GM18909 (cell line): Measurements from ENCODE around the gene RERE.
"Not testable (repeated sequence)": the region's sequence is repeated elsewhere in the genome, so short reads cannot be mapped to it uniquely, and the experiment has no call there.

Source experiments
- ATAC-seq: cut with Tn5 transposase; IDR thresholded peaks from one replicate; pipeline ENCODE4 v1.9.1; 2021; ENCODE audit warnings: mild to moderate bottlenecking; ENCODE audit not compliant: unreplicated experiment, poor library complexity

Gene RERE

GRCh38 chr1:8506995-8507615 is 310.3 kb downstream of the RERE start:
- no peak for ATAC-seq

- no peak for ATAC-seq
These were observed 311.0 kb downstream of the RERE start for GRCh38 chr1:8506456-8506855.

- no peak for ATAC-seq
These were observed 313.6 kb downstream of the RERE start for GRCh38 chr1:8503842-8504241.

- ATAC-seq: not testable (repeated sequence)
These were observed 314.5 kb downstream of the RERE start for GRCh38 chr1:8502949-8503348.

- ATAC-seq: no peak
These were observed 320.1 kb downstream of the RERE start for GRCh38 chr1:8497210-8497819.

GRCh38 chr1:8496473-8496872 is 321.0 kb downstream of the RERE start:
- no peak for ATAC-seq

GRCh38 chr1:8495928-8496401 is 321.5 kb downstream of the RERE start:
- ATAC-seq: no peak

GRCh38 chr1:8494681-8495080 is 322.8 kb downstream of the RERE start:
- ATAC-seq: no peak

- ATAC-seq: no peak
These were observed 323.4 kb downstream of the RERE start for GRCh38 chr1:8493916-8494540.

GRCh38 chr1:8487249-8487648 is 330.2 kb downstream of the RERE start:
- ATAC-seq: no peak

GRCh38 chr1:8486047-8486446 is 331.4 kb downstream of the RERE start:
- ATAC-seq: no peak

GRCh38 chr1:8483586-8483985 is 333.9 kb downstream of the RERE start:
- no peak for ATAC-seq

- no peak for ATAC-seq
These were observed 334.5 kb downstream of the RERE start for GRCh38 chr1:8482979-8483381.

- ATAC-seq: no peak
These were observed 335.6 kb downstream of the RERE start for GRCh38 chr1:8481650-8482380.

- ATAC-seq: no peak
These were observed 338.9 kb downstream of the RERE start for GRCh38 chr1:8478566-8478965.

GRCh38 chr1:8477983-8478362 is 339.5 kb downstream of the RERE start:
- no peak for ATAC-seq

- peak; percentile 85 for ATAC-seq
These were observed 340.1 kb downstream of the RERE start for GRCh38 chr1:8477166-8477982.

GRCh38 chr1:8476006-8476405 is 341.4 kb downstream of the RERE start:
- no peak for ATAC-seq

- ATAC-seq: no peak
These were observed 343.1 kb downstream of the RERE start for GRCh38 chr1:8474369-8474768.

GRCh38 chr1:8473891-8474300 is 343.5 kb downstream of the RERE start:
- no peak for ATAC-seq
